GM06990 (cell line): ENCODE data around the gene NT5DC4.

Source experiments
- DNase-seq: peaks from one replicate; pipeline ENCODE4 v3.0.0-alpha.2; 2011; ENCODE audit not compliant: insufficient read length; ENCODE audit errors: extremely low read depth
- H3K27me3 ChIP-seq: replicated peaks from 2 replicates; pipeline ENCODE4 v1.6.0; 2011; ENCODE audit warnings: low read length; ENCODE audit not compliant: control insufficient read depth, insufficient read depth
- H3K36me3 ChIP-seq: 2 replicates; pipeline ENCODE4 v1.5.1; 2011; ENCODE audit warnings: low read length; ENCODE audit not compliant: control insufficient read depth, insufficient read depth
- H3K4me3 ChIP-seq: replicated peaks from 2 replicates; pipeline ENCODE4 v1.5.1; 2011; ENCODE audit warnings: low read depth, mild to moderate bottlenecking, control low read depth, low read length
- CTCF ChIP-seq: IDR thresholded peaks from 2 replicates; pipeline ENCODE4 v1.5.1; 2011; ENCODE audit warnings: low read length, control low read depth, mild to moderate bottlenecking, inconsistent platforms; ENCODE audit not compliant: insufficient read depth, poor library complexity, severe bottlenecking

NT5DC4 gene

GRCh38 chr2:112779598-112779997 is 58.8 kb downstream of the NT5DC4 start:
- no peaks in the 10 kb centered on the region; the same call in 1 of the 2 replicates for H3K36me3 ChIP-seq
- DNase-seq = no peak
- H3K4me3 ChIP-seq = no peak overlapping the region
- H3K27me3 ChIP-seq = no peaks in the 10 kb centered on the region
- no peak for TF ChIP-seq CTCF

- H3K27me3 ChIP-seq = no peaks in the 10 kb centered on the region
- H3K36me3 ChIP-seq = no peaks in the 10 kb centered on the region; the same call in 1 of the 2 replicates
- peak; percentile 48 for DNase-seq
- peak overlapping the region; percentile 60 for H3K4me3 ChIP-seq
- TF ChIP-seq CTCF = no peak
These were observed 61.5 kb downstream of the NT5DC4 start for GRCh38 chr2:112782234-112782799.

- no peak for TF ChIP-seq CTCF
- H3K27me3 ChIP-seq = no peaks in the 10 kb centered on the region
- H3K4me3 ChIP-seq = peak overlapping the region; percentile 60
- no peak for DNase-seq
- H3K36me3 ChIP-seq = no peaks in the 10 kb centered on the region
These were observed 62.4 kb downstream of the NT5DC4 start for GRCh38 chr2:112783187-112783714.

GRCh38 chr2:112784199-112785189 is 63.7 kb downstream of the NT5DC4 start, which contains the start of gene IL1A:
Gene IL1A (minus strand): TSS chr2:112784493. CDS start chr2:112783770, 723 bp downstream.
- no peak for DNase-seq
- Histone ChIP-seq H3K36me3 (no peaks in the 10 kb centered on the region), H3K4me3 (peak within 1 kb of the TSS; percentile 60), H3K27me3 (no peaks in the 10 kb centered on the region)
- no peak for TF ChIP-seq CTCF

- no peak for TF ChIP-seq CTCF
- Histone ChIP-seq H3K4me3 (no peak overlapping the region), H3K27me3 (no peaks in the 10 kb centered on the region), H3K36me3 (no peaks in the 10 kb centered on the region)
- DNase-seq = no peak
These were observed 66.5 kb downstream of the NT5DC4 start for GRCh38 chr2:112787294-112787693.
